Measurements from ENCODE around the gene VPS25. TPM values are rescaled to one million over a fixed set of nuclear protein-coding genes. Genes with fewer than 3 reads are reported as not detected.
A peak's percentile ranks its signal among the peaks of the same experiment; 100 is the strongest.

Gene VPS25
- total RNA-seq, 1 experiment from 2014 or later: 103 TPM

DNA sequence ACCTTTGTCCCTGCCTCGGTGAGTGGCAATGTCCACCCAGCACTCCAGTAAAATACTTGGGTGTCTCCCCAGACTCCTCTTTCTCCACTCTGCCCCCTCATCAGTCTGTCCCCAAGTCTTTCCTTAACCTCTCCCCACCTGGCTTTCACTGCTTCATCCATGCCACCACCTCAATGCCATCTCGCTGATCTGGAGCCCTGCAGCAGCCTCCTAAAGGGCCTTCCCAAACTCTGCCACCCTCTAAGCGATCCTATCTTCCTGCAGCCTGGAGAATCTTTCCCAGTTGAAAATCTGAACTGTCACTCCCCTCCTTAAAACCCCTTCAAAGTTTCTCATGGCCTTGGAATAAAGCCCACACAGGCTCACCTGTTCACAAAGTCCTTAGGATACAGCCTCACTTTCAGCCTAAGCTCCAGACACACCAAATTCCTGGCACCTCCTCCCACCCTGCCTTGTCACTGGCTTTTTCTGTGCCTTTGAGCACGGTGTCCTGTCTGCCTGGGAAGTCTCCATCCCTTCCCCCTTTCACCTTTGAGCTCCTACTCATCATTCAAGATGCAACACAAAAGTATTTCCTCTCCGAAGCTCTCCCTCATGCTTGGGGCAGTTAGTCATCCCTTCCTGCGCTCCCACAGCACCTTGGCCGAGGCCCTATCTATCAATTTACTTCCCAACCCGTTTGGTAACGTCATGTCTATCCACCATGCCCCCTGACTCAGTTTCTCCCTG, 10.0 kb downstream of the VPS25 start:
- POLR2A ChIA-PET: interaction anchor here (0.7 kb wide), 1 partner anchor 41 kb away, joined by 3 read pairs; the partner anchor contains the start of gene BECN1
- peaks cover 19% of the 10 kb centered on the region for H3K4me1 Mint-ChIP-seq (ENCODE audit: low read depth, unreplicated experiment)
- no peaks in the 10 kb centered on the region for H3K27me3 Mint-ChIP-seq (ENCODE audit: insufficient read depth, unreplicated experiment)

DNA sequence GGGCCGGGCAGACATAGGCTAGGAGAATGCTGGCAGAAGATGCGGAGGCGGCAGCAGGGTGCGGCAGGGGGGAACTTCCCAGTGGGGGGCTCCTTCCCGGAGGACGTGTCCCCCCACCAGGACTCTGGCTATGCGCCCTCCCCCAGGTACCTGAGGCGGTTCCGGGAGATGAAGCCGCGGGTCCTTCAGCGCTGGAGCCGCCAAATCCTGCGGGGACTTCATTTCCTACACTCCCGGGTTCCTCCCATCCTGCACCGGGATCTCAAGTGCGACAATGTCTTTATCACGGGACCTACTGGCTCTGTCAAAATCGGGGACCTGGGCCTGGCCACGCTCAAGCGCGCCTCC, 10.5 kb downstream of the VPS25 start:
- Mint-ChIP-seq H3K9me3 (ENCODE audit: unreplicated experiment) (no peaks in the 10 kb centered on the region), H3K27me3 (ENCODE audit: insufficient read depth, unreplicated experiment) (no peaks in the 10 kb centered on the region), H3K36me3 (ENCODE audit: insufficient read depth, unreplicated experiment) (peaks cover 22% of the 10 kb centered on the region), H3K27ac (ENCODE audit: unreplicated experiment) (no peak overlapping the region), H3K4me1 (ENCODE audit: low read depth, unreplicated experiment) (peaks cover 19% of the 10 kb centered on the region), H3K4me3 (ENCODE audit: unreplicated experiment) (no peak overlapping the region)
- no peak overlapping the region for H3K4me3 ChIP-seq (ENCODE audit: low read depth, low read length)
- TF ChIP-seq, protein P1, sequence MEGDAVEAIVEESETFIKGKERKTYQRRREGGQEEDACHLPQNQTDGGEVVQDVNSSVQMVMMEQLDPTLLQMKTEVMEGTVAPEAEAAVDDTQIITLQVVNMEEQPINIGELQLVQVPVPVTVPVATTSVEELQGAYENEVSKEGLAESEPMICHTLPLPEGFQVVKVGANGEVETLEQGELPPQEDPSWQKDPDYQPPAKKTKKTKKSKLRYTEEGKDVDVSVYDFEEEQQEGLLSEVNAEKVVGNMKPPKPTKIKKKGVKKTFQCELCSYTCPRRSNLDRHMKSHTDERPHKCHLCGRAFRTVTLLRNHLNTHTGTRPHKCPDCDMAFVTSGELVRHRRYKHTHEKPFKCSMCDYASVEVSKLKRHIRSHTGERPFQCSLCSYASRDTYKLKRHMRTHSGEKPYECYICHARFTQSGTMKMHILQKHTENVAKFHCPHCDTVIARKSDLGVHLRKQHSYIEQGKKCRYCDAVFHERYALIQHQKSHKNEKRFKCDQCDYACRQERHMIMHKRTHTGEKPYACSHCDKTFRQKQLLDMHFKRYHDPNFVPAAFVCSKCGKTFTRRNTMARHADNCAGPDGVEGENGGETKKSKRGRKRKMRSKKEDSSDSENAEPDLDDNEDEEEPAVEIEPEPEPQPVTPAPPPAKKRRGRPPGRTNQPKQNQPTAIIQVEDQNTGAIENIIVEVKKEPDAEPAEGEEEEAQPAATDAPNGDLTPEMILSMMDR (IDR thresholded peaks at IDR 0.05; ENCODE audit: insufficient read depth in 1 of 2, low read depth in 1 of 2, low read length in 1 of 2, severe bottlenecking in 1 of 2, unreplicated experiment in 1 of 2): no peak
- BruUV-seq (replicated peaks): no TSS peak
- DNase-seq: no peak
- ChIA-PET CTCF (interaction anchor here (0.9 to 1.8 kb wide), 2 partner anchors 10 to 20 kb away, joined by 3 to 4 read pairs; partner anchors contain the start of gene VPS25), POLR2A (interaction anchor here (0.7 kb wide), 1 partner anchor 40 kb away, joined by 3 read pairs; the partner anchor contains the start of gene BECN1)
- H3K4me1 ChIP-seq: peaks cover 29% of the 10 kb centered on the region
- intact Hi-C loops (cut with micrococcal nuclease; ENCODE audit: unreplicated experiment): loop anchor here (5.0 kb wide), 1 partner anchor 39 kb away; the partner anchor contains the start of gene BECN1
- H3K36me3 ChIP-seq (ENCODE audit: control insufficient read depth, insufficient read depth, low read length): no peaks in the 10 kb centered on the region; the same call in 1 of the 2 replicates
- H3K9me3 ChIP-seq: no peaks in the 10 kb centered on the region
- H3K27me3 ChIP-seq (replicated peaks; ENCODE audit: control insufficient read depth, insufficient read depth, low read length): no peaks in the 10 kb centered on the region

More for the DNA sequence above, 10.0 kb downstream of the VPS25 start:
- TF ChIP-seq, protein P1 (IDR thresholded peaks at IDR 0.05; ENCODE audit: insufficient read depth in 1 of 2, low read depth in 1 of 2, low read length in 1 of 2, severe bottlenecking in 1 of 2, unreplicated experiment in 1 of 2): no peak
- no peak for DNase-seq
- BruUV-seq (replicated peaks): no TSS peak
- no peaks in the 10 kb centered on the region; the same call in 1 of the 2 replicates for H3K36me3 ChIP-seq (ENCODE audit: control insufficient read depth, insufficient read depth, low read length)
- no peak overlapping the region for H3K27ac Mint-ChIP-seq (ENCODE audit: unreplicated experiment)
- intact Hi-C loops (cut with micrococcal nuclease; ENCODE audit: unreplicated experiment): loop anchor here (5.0 kb wide), 1 partner anchor 39 kb away; the partner anchor contains the start of gene BECN1
- H3K9me3 Mint-ChIP-seq (ENCODE audit: unreplicated experiment): no peaks in the 10 kb centered on the region
- H3K27me3 ChIP-seq (replicated peaks; ENCODE audit: control insufficient read depth, insufficient read depth, low read length): no peaks in the 10 kb centered on the region
- no peaks in the 10 kb centered on the region for H3K9me3 ChIP-seq
- H3K4me3 Mint-ChIP-seq (ENCODE audit: unreplicated experiment): peak overlapping the region; percentile 40
- CTCF ChIA-PET: interaction anchor here (0.9 to 1.8 kb wide), 2 partner anchors 10 to 20 kb away, joined by 3 to 4 read pairs; partner anchors contain the start of gene VPS25
- H3K4me1 ChIP-seq: peaks cover 29% of the 10 kb centered on the region
- H3K4me3 ChIP-seq (ENCODE audit: low read depth, low read length): no peak overlapping the region
- peaks cover 23% of the 10 kb centered on the region for H3K36me3 Mint-ChIP-seq (ENCODE audit: insufficient read depth, unreplicated experiment)

DNA sequence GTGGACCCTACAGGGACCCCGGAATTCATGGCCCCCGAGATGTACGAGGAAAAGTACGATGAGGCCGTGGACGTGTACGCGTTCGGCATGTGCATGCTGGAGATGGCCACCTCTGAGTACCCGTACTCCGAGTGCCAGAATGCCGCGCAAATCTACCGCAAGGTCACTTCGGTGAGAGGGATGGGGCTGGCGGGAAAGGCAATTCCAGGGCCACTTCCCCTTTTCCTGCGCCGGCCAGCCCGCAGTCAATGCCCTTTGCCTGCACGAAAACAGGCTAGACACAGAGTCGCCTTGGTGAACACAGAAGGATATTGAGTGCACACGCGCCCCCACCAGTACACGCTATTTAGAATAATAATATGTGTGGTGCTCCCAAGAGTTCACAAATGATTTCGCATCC, 11.2 kb downstream of the VPS25 start:
- CTCF ChIA-PET: no interaction called here
- Mint-ChIP-seq H3K36me3 (ENCODE audit: insufficient read depth, unreplicated experiment) (peaks cover 22% of the 10 kb centered on the region), H3K4me1 (ENCODE audit: low read depth, unreplicated experiment) (peaks cover 16% of the 10 kb centered on the region), H3K27me3 (ENCODE audit: insufficient read depth, unreplicated experiment) (no peaks in the 10 kb centered on the region), H3K9me3 (ENCODE audit: unreplicated experiment) (no peaks in the 10 kb centered on the region), H3K4me3 (ENCODE audit: unreplicated experiment) (no peak overlapping the region), H3K27ac (ENCODE audit: unreplicated experiment) (no peak overlapping the region)
- H3K36me3 ChIP-seq (ENCODE audit: control insufficient read depth, insufficient read depth, low read length): no peaks in the 10 kb centered on the region; the same call in 1 of the 2 replicates
- TF ChIP-seq, protein P1 (IDR thresholded peaks at IDR 0.05; ENCODE audit: insufficient read depth in 1 of 2, low read depth in 1 of 2, low read length in 1 of 2, severe bottlenecking in 1 of 2, unreplicated experiment in 1 of 2): no peak
- intact Hi-C loops (cut with micrococcal nuclease; ENCODE audit: unreplicated experiment): loop anchor here (5.0 kb wide), 1 partner anchor 38 kb away; the partner anchor contains the start of gene BECN1
- no peak for DNase-seq
- BruUV-seq (replicated peaks): no TSS peak
- H3K4me1 ChIP-seq: peaks cover 28% of the 10 kb centered on the region
- H3K9me3 ChIP-seq: no peaks in the 10 kb centered on the region
- H3K27me3 ChIP-seq (replicated peaks; ENCODE audit: control insufficient read depth, insufficient read depth, low read length): no peaks in the 10 kb centered on the region
- POLR2A ChIA-PET: no interaction called here
- no peak overlapping the region for H3K4me3 ChIP-seq (ENCODE audit: low read depth, low read length)

All from Caco-2 (cell line).